Measurements from ENCODE around the gene PRPF8.
"Not testable (repeated sequence)": the region's sequence is repeated elsewhere in the genome, so short reads cannot be mapped to it uniquely, and the experiment has no call there.

Gene PRPF8

DNA sequence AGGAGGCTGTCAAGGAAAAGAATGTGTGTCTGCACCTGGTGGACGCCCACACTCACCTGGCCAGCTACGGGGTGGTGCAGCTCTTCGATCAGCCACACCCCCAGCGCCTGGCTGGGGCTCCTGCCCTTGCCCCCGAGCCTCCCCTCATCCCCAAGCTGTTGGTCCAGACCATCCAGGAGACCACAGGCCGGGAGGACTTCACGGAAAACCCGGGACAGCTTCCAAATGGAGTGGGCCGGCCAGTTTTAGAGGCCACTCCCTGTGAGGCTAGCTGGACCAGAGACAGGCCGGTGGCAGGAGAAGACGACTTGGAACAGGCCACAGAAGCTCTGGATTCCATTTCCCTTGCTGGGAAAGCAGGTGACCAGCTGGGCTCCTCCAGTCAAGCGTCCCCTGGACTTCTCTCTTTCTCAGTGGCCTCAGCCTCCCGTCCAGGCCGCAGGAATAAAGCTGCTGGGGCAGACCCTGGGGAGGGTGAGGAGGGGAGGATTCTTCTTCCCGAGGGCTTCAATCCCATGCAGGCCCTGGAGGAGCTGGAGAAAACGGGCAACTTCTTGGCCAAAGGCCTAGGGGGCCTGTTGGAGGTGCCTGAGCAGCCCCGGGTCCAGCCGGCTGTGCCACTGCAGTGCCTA, 42.1 kb upstream of the PRPF8 start:
- H3K27ac ChIP-seq (ENCODE audit: low read depth, low read length, severe bottlenecking): no peak overlapping the region
- no peak overlapping the region for H3K4me3 ChIP-seq (ENCODE audit: extremely low read depth, insufficient read depth, low read length, poor library complexity, severe bottlenecking)
- H3K36me3 ChIP-seq (ENCODE audit: control insufficient read depth, insufficient read depth, low read length): peaks cover 13% of the 10 kb centered on the region
- 95 to 97% methylated on average over 14 to 16 of the region's 18 CpGs for WGBS, 2 experiments (ENCODE audit: insufficient coverage in 2 of 2)
- no peaks in the 10 kb centered on the region for H3K9me3 ChIP-seq (ENCODE audit: control insufficient read depth, low read length)
- peaks cover 10% of the 10 kb centered on the region for H3K4me1 ChIP-seq (ENCODE audit: control insufficient read depth, insufficient read depth, low read length, poor library complexity, severe bottlenecking)

GRCh38 chr17:1725642-1726511, 41.2 kb upstream of the PRPF8 start:
- 96 to 97% methylated on average over 49 to 54 of the region's 54 CpGs for WGBS, 2 experiments (ENCODE audit: insufficient coverage in 2 of 2)
- Histone ChIP-seq H3K27ac (ENCODE audit: low read depth, low read length, severe bottlenecking) (no peak overlapping the region), H3K36me3 (ENCODE audit: control insufficient read depth, insufficient read depth, low read length) (peaks cover 9% of the 10 kb centered on the region), H3K4me3 (ENCODE audit: extremely low read depth, insufficient read depth, low read length, poor library complexity, severe bottlenecking) (no peak overlapping the region), H3K4me1 (ENCODE audit: control insufficient read depth, insufficient read depth, low read length, poor library complexity, severe bottlenecking) (peaks cover 10% of the 10 kb centered on the region), H3K9me3 (ENCODE audit: control insufficient read depth, low read length) (no peaks in the 10 kb centered on the region)

DNA sequence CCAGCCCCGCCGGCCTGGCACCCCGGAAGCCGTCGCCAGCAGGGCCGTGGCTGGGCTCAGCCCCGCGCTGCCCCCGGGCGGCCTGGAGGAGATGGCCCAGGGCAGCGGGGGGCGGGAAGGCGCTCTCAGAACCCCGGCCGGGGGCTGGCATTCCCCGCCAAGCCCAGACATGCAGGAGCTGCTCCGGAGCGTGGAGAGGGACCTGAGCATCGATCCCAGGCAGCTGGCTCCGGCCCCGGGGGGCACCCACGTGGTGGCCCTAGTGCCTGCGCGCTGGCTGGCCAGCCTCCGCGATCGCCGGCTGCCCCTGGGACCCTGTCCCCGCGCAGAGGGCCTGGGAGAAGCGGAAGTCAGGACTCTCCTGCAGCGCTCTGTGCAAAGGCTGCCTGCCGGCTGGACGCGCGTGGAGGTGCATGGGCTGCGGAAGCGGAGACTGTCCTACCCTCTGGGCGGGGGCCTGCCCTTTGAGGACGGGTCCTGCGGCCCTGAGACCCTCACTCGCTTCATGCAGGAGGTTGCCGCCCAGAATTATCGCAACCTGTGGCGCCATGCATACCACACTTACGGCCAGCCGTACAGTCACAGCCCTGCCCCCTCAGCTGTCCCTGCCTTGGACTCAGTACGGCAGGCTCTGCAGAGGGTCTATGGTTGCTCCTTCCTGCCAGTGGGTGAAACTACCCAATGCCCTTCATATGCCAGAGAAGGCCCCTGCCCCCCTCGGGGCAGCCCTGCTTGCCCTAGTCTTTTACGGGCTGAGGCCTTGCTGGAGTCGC, 40.4 kb upstream of the PRPF8 start:
- peaks cover 9% of the 10 kb centered on the region for H3K36me3 ChIP-seq (ENCODE audit: control insufficient read depth, insufficient read depth, low read length)
- H3K9me3 ChIP-seq (ENCODE audit: control insufficient read depth, low read length): no peaks in the 10 kb centered on the region
- H3K27ac ChIP-seq (ENCODE audit: low read depth, low read length, severe bottlenecking): peak overlapping the region; percentile 67
- 33 to 35% methylated on average over 41 to 50 of the region's 51 CpGs for WGBS, 2 experiments (ENCODE audit: insufficient coverage in 2 of 2)
- H3K4me3 ChIP-seq (ENCODE audit: extremely low read depth, insufficient read depth, low read length, poor library complexity, severe bottlenecking): peak overlapping the region; percentile 44
- peaks cover 10% of the 10 kb centered on the region for H3K4me1 ChIP-seq (ENCODE audit: control insufficient read depth, insufficient read depth, low read length, poor library complexity, severe bottlenecking)

DNA sequence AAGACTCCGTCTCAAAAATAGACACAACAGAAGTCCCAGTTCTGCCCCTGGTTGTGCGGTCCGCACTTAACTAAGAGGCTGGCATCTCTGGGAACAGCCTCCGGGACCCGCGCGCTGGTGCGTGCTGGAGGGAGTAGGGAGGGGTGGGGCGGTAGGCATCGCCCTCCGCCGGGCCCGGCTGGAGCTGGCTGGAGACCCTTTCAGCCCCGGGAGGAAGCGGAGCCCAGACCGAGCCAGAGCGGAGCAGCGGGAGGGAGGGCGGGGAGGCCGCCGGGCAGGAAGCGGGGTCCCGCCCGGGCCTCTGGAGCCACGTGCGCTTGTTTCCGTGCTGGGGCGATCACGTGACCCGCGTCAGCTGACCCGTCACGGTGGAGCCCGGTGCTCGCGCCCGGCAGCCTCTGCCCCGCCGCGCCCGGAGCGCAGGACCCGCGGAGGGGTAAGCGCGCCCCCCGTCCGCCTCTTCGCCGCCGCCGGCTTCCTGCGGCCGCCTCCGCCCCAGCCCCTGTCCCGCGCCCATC, 39.7 kb upstream of the PRPF8 start, which contains the start of gene WDR81:
Gene WDR81 (plus strand): TSS at position 354 of the 518 bp plus-strand sequence. CDS start 256 bp downstream, outside the sequence.
- peak within 1 kb of the TSS; percentile 78 for H3K27ac ChIP-seq (ENCODE audit: low read depth, low read length, severe bottlenecking)
- no peaks in the 10 kb centered on the region for H3K9me3 ChIP-seq (ENCODE audit: control insufficient read depth, low read length)
- H3K4me1 ChIP-seq (ENCODE audit: control insufficient read depth, insufficient read depth, low read length, poor library complexity, severe bottlenecking): peaks cover 10% of the 10 kb centered on the region
- peak within 1 kb of the TSS; percentile 44 for H3K4me3 ChIP-seq (ENCODE audit: extremely low read depth, insufficient read depth, low read length, poor library complexity, severe bottlenecking)
- peaks cover 9% of the 10 kb centered on the region for H3K36me3 ChIP-seq (ENCODE audit: control insufficient read depth, insufficient read depth, low read length)
- WGBS, 2 experiments (ENCODE audit: insufficient coverage in 2 of 2): 0 to 2% methylated on average over 44 to 46 of the region's 57 CpGs

DNA sequence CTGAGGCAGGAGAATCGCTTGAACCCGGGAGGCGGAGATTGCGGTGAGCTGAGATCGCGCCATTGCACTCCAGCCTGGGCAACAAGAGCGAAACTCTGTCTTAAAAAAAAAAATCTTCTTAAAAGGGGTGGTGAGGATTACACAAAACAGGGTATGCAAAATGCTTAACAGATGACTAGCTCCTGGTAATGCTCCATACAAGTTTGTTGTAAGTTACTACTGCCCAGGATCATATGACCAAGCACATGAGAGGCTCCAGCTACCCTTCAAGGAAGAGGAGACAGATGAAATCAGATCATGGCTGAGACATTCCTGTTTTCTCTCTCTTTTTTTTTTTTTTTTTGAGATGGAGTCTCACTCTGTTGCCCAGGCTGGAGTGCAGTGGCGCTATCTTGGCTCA, 37.4 kb upstream of the PRPF8 start:
- H3K4me3 ChIP-seq (ENCODE audit: extremely low read depth, insufficient read depth, low read length, poor library complexity, severe bottlenecking); H3K36me3 ChIP-seq (ENCODE audit: control insufficient read depth, insufficient read depth, low read length); H3K27ac ChIP-seq (ENCODE audit: low read depth, low read length, severe bottlenecking); H3K9me3 ChIP-seq (ENCODE audit: control insufficient read depth, low read length): not testable (repeated sequence)
- WGBS, 2 experiments (ENCODE audit: insufficient coverage in 2 of 2): 96 to 98% methylated on average over 7 of the region's 8 CpGs
- H3K4me1 ChIP-seq (ENCODE audit: control insufficient read depth, insufficient read depth, low read length, poor library complexity, severe bottlenecking): peaks cover 16% of the 10 kb centered on the region

DNA sequence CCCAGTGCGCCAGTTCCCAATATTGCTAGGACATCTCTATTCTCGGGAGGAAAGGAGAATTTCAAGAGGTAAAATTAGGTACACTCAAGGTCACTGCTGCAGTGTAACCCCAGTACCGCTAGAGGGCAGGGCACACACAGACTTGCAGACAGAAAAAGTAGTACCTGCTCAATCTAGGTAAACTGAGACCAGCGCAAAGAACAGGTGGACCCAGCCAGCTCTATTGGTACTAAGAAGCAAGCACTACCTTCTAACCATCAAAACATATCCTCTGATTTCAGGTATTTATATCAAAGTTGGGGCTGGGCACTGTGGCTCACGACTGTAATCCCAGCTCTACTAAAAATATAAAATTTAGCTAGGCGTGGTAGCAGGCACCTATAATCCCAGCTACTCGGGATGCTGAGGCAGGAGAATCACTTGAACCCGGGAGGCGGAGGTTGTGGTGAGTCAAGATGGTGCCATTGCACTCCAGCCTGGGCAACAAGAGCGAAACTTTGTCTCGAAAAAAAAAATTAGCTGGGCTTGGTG, 36.3 kb upstream of the PRPF8 start:
- no peak overlapping the region for H3K4me3 ChIP-seq (ENCODE audit: extremely low read depth, insufficient read depth, low read length, poor library complexity, severe bottlenecking)
- H3K4me1 ChIP-seq (ENCODE audit: control insufficient read depth, insufficient read depth, low read length, poor library complexity, severe bottlenecking): peaks cover 16% of the 10 kb centered on the region
- no peaks in the 10 kb centered on the region for H3K9me3 ChIP-seq (ENCODE audit: control insufficient read depth, low read length)
- WGBS, 2 experiments (ENCODE audit: insufficient coverage in 2 of 2): 49 to 57% methylated on average over 10 to 11 of the region's 11 CpGs
- H3K36me3 ChIP-seq (ENCODE audit: control insufficient read depth, insufficient read depth, low read length): no peaks in the 10 kb centered on the region
- no peak overlapping the region for H3K27ac ChIP-seq (ENCODE audit: low read depth, low read length, severe bottlenecking)

DNA sequence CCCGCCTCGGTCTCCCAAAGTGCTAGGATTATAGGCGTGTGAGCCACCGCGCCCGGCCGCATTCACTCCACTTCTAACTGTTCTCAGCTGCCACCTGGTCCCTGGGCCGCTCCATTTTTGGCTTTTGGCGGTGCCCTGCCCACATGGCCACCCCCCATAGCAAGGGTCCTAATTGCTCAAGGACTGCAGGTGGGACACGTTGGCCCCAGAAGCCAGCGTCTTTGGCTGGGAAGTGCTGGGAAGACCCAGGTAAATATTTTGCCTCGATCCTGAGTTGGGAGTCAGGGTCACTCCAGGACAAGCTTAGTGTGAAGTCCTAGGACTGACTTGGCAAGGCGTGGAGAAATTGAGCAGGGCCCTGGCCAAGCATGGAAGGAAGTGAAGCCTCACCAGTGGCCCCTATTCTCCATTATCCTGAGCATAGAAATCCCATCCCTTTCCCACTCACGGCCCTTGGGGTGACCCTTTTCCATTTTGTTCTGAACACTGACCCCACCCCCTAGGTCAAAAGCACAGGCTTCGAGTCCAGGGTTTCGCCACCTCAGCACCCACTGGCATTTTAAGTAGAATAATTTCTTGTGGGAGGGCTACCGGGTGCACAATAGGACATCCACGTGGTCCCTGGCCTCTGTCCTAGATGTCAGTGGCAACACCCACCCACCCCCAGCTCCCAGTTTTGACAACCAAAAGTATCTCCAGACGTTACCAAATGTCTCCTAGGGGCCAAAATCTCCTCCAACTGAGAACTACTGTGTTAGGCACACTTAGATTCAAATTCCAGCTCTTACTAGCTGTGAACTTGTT, 33.9 kb upstream of the PRPF8 start:
- H3K4me1 ChIP-seq (ENCODE audit: control insufficient read depth, insufficient read depth, low read length, poor library complexity, severe bottlenecking): peaks cover 18% of the 10 kb centered on the region
- peaks cover 9% of the 10 kb centered on the region for H3K36me3 ChIP-seq (ENCODE audit: control insufficient read depth, insufficient read depth, low read length)
- H3K27ac ChIP-seq (ENCODE audit: low read depth, low read length, severe bottlenecking): peak overlapping the region; percentile 100
- no peaks in the 10 kb centered on the region for H3K9me3 ChIP-seq (ENCODE audit: control insufficient read depth, low read length)
- H3K4me3 ChIP-seq (ENCODE audit: extremely low read depth, insufficient read depth, low read length, poor library complexity, severe bottlenecking): no peak overlapping the region
- 94 to 96% methylated on average over 8 to 15 of the region's 19 CpGs for WGBS, 2 experiments (ENCODE audit: insufficient coverage in 2 of 2)

- Histone ChIP-seq H3K4me3 (ENCODE audit: extremely low read depth, insufficient read depth, low read length, poor library complexity, severe bottlenecking) (peak overlapping the region; percentile 99), H3K36me3 (ENCODE audit: control insufficient read depth, insufficient read depth, low read length) (peaks cover 24% of the 10 kb centered on the region), H3K27ac (ENCODE audit: low read depth, low read length, severe bottlenecking) (peak overlapping the region; percentile 100), H3K9me3 (ENCODE audit: control insufficient read depth, low read length) (no peaks in the 10 kb centered on the region), H3K4me1 (ENCODE audit: control insufficient read depth, insufficient read depth, low read length, poor library complexity, severe bottlenecking) (peaks cover 27% of the 10 kb centered on the region)
- WGBS, 2 experiments (ENCODE audit: insufficient coverage in 2 of 2): 0% methylated on average over 5 to 7 of the region's 13 CpGs
Measured at GRCh38 chr17:1716912-1717695, 32.4 kb upstream of the PRPF8 start.

DNA sequence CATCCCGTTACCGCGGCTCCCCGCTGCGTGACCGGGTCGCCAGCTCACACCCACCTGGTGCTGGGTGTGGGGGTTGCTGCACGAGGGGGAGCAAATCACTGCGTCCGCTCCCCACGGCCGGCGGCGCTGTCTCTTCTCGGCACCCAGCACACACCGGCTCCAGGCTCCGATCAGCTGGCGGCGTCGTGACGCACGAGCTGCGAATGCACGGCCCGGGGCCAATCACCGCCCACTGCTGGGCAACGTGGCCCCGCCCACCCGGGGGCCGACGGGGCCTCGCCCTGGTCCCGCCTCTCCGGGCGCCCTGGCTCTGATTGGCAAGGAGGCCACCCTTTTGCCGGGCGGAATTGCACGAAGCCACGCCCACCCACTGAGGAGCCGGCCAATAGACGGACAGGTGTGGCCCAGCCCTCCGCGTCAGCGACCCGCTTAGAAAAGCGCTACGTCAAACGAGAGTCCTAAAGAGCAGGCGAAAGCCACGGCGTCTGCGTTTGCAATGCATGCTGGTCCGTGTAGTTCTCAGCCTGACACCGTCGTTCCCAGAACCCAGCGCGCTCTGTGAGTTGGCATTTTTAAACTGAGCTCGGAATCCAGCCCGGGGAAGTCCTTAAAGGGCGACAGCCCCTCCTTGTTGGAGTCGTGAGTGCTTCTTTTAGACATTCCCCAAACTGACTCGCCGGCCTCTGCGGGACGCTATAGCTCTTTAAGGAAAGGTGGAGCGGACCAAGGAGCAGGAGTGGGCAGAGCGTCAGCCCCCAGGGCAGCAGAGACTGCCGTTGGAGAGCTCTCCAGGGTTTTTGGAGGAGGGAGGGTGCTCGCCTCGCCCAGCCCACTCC, 31.6 kb upstream of the PRPF8 start:
- Histone ChIP-seq H3K27ac (ENCODE audit: low read depth, low read length, severe bottlenecking) (peak overlapping the region; percentile 100), H3K4me3 (ENCODE audit: extremely low read depth, insufficient read depth, low read length, poor library complexity, severe bottlenecking) (peak overlapping the region; percentile 99), H3K4me1 (ENCODE audit: control insufficient read depth, insufficient read depth, low read length, poor library complexity, severe bottlenecking) (peaks cover 32% of the 10 kb centered on the region), H3K9me3 (ENCODE audit: control insufficient read depth, low read length) (no peaks in the 10 kb centered on the region), H3K36me3 (ENCODE audit: control insufficient read depth, insufficient read depth, low read length) (peaks cover 30% of the 10 kb centered on the region)
- 0 to 1% methylated on average over 57 to 59 of the region's 70 CpGs for WGBS, 2 experiments (ENCODE audit: insufficient coverage in 2 of 2)
